Left renal cortex interstitium (tissue), 4 donors: ENCODE measurements around the gene KCNMA1. TPM values are rescaled to one million over a fixed set of nuclear protein-coding genes. Genes with fewer than 3 reads are reported as not detected.

ENCODE experiments used
- DNase-seq, 4 donors: peaks; one replicate each; pipeline ENCODE4 v3.0.0-alpha.2; 2013; ENCODE audit warnings: low read depth in 4 of 4, low spot score in 2 of 4, missing footprints in 1 of 4
- polyA plus RNA-seq, 4 donors: library from polyadenylated mRNA; unstranded; fragments of 120-200 nt; gene quantifications; one replicate each; pipeline ENCODE4 v1.2.1, GENCODE V29; 2013; ENCODE audit not compliant: insufficient read length in 4 of 4

Gene KCNMA1
- polyA plus RNA-seq, 4 donors: 2.8 to 5.2 (median 3.7) TPM

- DNase-seq: no peak
These were observed 2.0 kb downstream of the KCNMA1 start for GRCh38 chr10:77635402-77636227.

DNA sequence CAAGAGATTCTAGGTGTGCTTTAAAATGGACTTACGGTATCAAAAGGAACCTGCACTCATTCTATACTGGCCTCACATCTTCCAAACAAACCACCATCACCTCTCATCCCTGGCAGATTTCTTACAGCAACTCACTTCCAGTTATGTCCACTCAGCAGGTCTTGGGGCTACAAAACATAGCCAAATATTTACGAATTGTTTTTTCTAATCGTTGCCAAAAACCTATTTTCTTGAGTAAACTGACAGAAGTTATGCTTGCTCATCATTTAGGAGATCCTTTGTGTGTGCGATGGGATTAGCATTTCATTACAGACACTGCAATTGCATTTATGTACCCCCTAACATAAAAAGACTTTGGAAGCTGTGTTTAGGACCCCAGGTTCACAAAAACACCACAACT is 2.7 kb downstream of the KCNMA1 start:
- no peak for DNase-seq

DNA sequence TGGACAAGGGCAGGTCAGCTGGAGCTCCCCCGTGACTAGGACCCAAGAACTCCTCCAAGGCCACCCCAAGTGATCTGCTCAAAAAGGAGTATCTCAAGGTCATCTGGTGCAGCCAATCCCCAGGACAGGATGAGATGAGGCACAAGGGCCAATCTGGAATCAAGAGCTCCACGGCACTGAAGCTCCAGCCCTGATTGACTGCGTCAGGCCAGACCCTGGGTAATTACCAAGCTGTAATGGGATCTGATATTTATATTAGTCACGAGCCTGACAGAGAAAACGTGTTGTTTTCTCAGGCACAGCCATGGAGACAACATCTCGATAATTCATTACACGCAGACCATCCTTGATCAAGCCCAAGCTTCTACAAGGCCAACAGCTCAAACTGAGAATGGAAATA is 4.2 kb downstream of the KCNMA1 start:
- no peak for DNase-seq

DNA sequence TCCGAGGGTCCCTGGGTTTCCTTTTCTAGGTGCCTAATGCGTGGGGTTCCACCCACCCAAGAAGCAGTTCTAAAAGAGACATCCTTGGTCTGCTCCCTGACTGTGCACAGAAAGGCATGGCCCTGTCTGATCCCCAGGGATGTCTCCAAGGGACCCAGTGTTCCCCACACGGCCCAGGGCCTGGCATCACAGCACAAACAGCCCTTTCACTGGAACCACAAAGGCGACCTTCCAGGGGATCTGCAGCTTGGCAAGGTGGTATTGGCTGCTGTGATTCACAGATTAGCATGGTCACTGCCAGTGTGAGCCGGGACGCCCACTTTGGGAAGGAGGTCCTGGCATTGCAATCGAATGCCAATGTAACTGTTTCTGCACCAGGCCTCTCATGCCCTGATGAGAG is 6.4 kb downstream of the KCNMA1 start:
- DNase-seq: no peak

DNA sequence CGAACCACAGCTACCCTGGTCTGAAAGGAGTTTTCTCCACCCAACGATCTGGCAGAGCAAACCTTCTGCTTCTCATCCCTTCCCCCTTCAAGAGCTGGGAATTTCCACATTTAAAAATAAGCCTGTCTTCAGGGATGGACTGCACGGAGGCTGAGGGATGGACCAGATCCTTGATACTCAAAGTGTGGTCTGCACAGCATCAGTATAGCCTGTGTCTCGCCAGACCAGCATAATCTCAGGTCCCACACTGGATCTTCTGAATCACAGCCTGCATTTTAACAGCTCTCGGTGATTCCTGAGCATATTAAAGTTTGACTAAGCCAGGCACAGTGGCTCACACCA is 7.1 kb downstream of the KCNMA1 start:
- no peak for DNase-seq

DNA sequence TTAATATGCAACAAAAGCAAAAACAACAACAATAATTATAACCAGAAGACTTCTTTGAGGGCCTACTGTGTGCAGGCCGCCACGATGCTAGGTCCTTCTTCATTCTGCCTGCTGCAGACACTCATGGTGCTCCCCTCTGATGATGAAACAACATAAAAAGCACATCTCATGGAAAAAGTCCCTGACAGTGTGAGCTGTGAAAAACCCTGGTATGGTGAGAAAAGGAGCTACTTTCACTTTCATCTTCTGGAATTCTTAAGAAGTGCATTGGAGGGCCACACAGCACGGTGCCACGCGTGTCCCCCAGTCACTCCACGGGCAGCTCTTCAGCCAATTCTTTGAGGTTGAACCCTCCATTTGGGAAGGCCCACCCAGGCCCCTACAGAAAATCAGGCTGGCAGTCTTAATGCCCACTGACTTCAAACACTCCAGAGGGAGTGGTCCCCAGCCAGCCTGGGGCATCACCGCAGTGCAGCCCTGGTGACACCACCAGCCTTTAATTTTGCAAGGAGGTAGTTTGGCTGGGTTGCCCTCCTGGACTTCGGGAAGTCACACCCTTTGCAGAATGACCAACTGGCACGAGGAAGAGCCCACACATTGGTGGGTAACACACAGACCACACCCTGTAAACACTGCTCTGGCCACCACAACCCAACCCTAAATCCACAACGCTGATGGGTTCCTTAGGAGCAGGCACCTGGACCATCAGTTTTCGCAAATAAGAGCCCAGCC is 7.7 kb downstream of the KCNMA1 start:
- no peak for DNase-seq

GRCh38 chr10:77628906-77629730 is 8.5 kb downstream of the KCNMA1 start:
- DNase-seq: no peak

GRCh38 chr10:77626266-77626935 is 11.2 kb downstream of the KCNMA1 start:
- DNase-seq: no peak

- no peak for DNase-seq
These were observed 12.2 kb downstream of the KCNMA1 start for GRCh38 chr10:77625379-77625778.

DNA sequence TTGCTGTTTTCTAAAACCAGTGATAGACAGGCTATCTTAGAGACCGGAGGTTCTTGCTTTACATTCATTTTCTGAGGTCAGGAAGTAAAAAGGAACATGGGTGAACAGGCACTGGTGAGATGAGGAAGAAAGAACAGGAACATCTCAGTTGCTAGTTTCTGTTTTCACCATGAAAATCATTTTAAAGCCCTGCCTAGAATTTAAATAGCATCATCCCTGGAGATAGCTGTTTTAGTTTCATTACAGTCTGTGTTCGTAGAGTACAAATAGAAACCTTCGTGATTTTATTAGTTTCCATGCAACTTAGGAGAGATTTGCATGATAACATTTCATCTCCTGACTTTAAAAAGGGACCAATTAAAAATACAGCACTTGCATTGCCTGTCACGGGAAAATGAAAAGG is 14.7 kb downstream of the KCNMA1 start:
- DNase-seq: no peak

- no peak for DNase-seq
These were observed 16.9 kb downstream of the KCNMA1 start for GRCh38 chr10:77620731-77621130.

GRCh38 chr10:77619964-77620703 is 17.5 kb downstream of the KCNMA1 start:
- no peak for DNase-seq

- no peak for DNase-seq
These were observed 19.5 kb downstream of the KCNMA1 start for GRCh38 chr10:77618117-77618516.

- no peak for DNase-seq
These were observed 20.8 kb downstream of the KCNMA1 start for GRCh38 chr10:77616766-77617165.

DNA sequence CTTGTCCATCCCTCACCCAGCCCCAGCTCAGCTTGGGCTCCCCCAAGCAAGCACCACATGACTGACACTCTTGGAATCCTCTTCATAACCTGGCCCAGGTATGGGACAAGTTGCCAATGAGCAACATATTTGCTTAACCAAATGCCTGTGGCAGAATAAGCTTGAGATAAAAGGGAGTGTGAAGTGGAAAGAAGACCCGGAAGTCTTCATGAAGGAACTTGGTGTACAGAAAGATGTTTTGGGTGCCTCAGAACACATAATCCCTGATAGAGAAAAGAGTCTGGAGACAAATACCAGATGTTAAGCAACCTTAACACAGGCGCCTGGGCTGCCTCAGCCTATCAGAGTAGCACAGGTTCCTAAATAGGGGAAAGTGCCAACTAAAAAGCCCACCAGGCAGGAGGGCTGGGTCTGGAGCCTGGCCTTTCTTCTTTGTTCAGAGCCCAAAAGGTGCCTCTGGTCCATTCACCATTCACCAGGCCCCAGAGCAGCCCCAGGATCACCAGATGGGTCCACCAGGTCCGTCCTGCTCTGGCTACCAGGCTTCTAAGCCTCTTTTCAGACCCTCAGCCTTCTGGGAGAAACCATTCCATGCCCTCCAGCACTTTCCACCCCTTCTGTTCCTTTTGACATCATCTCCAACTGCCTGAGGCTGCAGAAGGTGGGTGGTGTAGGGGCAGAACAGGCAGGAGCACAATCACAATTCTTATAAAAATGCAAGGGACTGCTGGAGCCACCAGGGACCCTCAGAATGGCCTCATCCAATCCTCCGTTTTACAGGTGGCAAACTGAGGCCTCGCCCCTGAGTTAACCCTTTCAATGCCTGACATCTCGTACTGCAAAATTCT is 22.6 kb downstream of the KCNMA1 start:
- no peak for DNase-seq

- no peak for DNase-seq
These were observed 24.0 kb downstream of the KCNMA1 start for GRCh38 chr10:77613476-77614130.

GRCh38 chr10:77611670-77612069 is 25.9 kb downstream of the KCNMA1 start:
- DNase-seq: no peak

DNA sequence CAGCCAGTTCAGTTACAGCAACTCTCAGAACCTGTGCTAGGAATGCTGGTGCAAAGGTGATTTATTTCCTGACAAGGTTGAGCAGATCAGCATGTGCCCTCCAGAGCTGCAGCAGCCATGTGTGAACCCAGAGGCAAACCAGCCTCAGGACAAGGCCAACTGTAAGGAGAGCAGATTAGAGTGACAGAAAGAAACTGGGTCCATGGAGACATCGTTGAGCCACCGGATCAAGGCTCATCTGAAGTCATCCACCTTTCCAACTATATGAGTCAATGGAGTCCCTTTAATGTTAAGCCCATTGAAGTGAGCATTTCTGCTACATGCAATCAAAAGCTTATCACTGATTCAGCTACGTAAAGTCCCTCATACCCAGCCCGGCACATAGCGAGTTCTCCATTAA is 26.4 kb downstream of the KCNMA1 start:
- DNase-seq: no peak
